GM12865 (cell line): ENCODE results near the gene ATP5F1B.
A peak's percentile ranks its signal among the peaks of the same experiment; 100 is the strongest.

Experiments used
- DNase-seq: peaks from one replicate; pipeline ENCODE4 v3.0.0; 2010; ENCODE audit warnings: low read depth
- H3K4me3 ChIP-seq: 2 replicates; pipeline ENCODE4 v1.5.1; 2011; ENCODE audit warnings: mild to moderate bottlenecking, low read depth, low read length, control low read depth
- CTCF ChIP-seq: IDR thresholded peaks from 2 replicates; pipeline ENCODE4 v1.5.1; 2011; ENCODE audit warnings: low read length, control low read depth, low read depth, inconsistent platforms; ENCODE audit not compliant: insufficient read depth; ENCODE audit errors: missing control alignments

The ATP5F1B gene

GRCh38 chr12:56645717-56646446 lies at the start of gene ATP5F1B:
TSS of gene ATP5F1B (minus strand) at chr12:56645984. CDS start at chr12:56645963, 21 bp downstream.
- peak within 1 kb of the TSS; percentile 78 for H3K4me3 ChIP-seq
- DNase-seq, result peak; percentile 100
- TF ChIP-seq CTCF, result no peak

- no peak for DNase-seq
- no peak overlapping the region for H3K4me3 ChIP-seq
Measured at GRCh38 chr12:56694161-56694560, 48.4 kb upstream of the ATP5F1B start.

GRCh38 chr12:56688846-56689109 lies 43.0 kb upstream of the ATP5F1B start:
- no peak for TF ChIP-seq CTCF
- no peak for DNase-seq
- H3K4me3 ChIP-seq, result peak overlapping the region; percentile 77

More at GRCh38 chr12:56694161-56694560, 48.4 kb upstream of the ATP5F1B start:
- TF ChIP-seq CTCF, result no peak

GRCh38 chr12:56688129-56688845 lies 42.5 kb upstream of the ATP5F1B start, which contains the start of gene PTGES3:
TSS of gene PTGES3 (minus strand) at chr12:56688284. CDS start at chr12:56687999, 285 bp downstream.
- peak within 1 kb of the TSS; percentile 77 for H3K4me3 ChIP-seq
- TF ChIP-seq CTCF, result no peak
- peak; percentile 99 for DNase-seq

- TF ChIP-seq CTCF, result no peak
Measured at GRCh38 chr12:56687223-56688128, 41.7 kb upstream of the ATP5F1B start.

GRCh38 chr12:56684745-56685359 lies 39.1 kb upstream of the ATP5F1B start:
- peak overlapping the region; percentile 62 for H3K4me3 ChIP-seq
- DNase-seq, result no peak
- TF ChIP-seq CTCF, result no peak

More at GRCh38 chr12:56687223-56688128, 41.7 kb upstream of the ATP5F1B start:
- peak; percentile 69 for DNase-seq
- H3K4me3 ChIP-seq, result peak overlapping the region; percentile 62
